IMR-90 (cell line): Measurements from ENCODE around the gene SERPINA4.

Experiments used
- BHLHE40 ChIP-seq: fragments of 150-350 bp; IDR thresholded peaks from 2 replicates; pipeline ENCODE4 v1.6.1; 2016; ENCODE audit warnings: mild to moderate bottlenecking, low read depth, low read length
- CEBPB ChIP-seq: IDR thresholded peaks from 2 replicates; pipeline ENCODE4 v1.6.1; 2012; ENCODE audit warnings: low read depth, low read length, improper control_type of control experiment
- MAFK ChIP-seq: IDR thresholded peaks from 2 replicates; pipeline ENCODE4 v1.6.1; 2012; ENCODE audit warnings: low read depth, low read length, improper control_type of control experiment
- MXI1 ChIP-seq: IDR thresholded peaks from 2 replicates; pipeline ENCODE4 v1.6.1; 2012; ENCODE audit warnings: low read depth, mild to moderate bottlenecking, low read length, moderate library complexity, borderline replicate concordance
- NFE2L2 ChIP-seq: fragments of 150-350 bp; IDR thresholded peaks from 2 replicates; pipeline ENCODE4 v1.6.1; 2016; ENCODE audit warnings: low read depth, mild to moderate bottlenecking, low read length
- POLR2A ChIP-seq: IDR thresholded peaks from 2 replicates; pipeline ENCODE4 v1.6.1; 2012; ENCODE audit warnings: mild to moderate bottlenecking, low read depth, low read length
- RAD21 ChIP-seq: IDR thresholded peaks from 2 replicates; pipeline ENCODE4 v1.6.1; 2012; ENCODE audit warnings: low read length, improper control_type of control experiment
- RCOR1 ChIP-seq: IDR thresholded peaks from 2 replicates; pipeline ENCODE4 v1.6.1; 2012; ENCODE audit warnings: mild to moderate bottlenecking, low read length, improper control_type of control experiment; ENCODE audit not compliant: insufficient replicate concordance
- TF ChIP-seq, protein P1 (sequence below): conservative IDR thresholded peaks from 2 replicates; pipeline ENCODE4 v1.5.1; 2012; ENCODE audit warnings: mild to moderate bottlenecking, low read depth, low read length, improper control_type of control experiment
- TF ChIP-seq, protein P2 (sequence below): fragments of 150-350 bp; IDR thresholded peaks from 2 replicates; pipeline ENCODE4 v1.6.1; 2016; ENCODE audit warnings: low read depth, mild to moderate bottlenecking, low read length, moderate library complexity, borderline replicate concordance
- TF ChIP-seq, protein P3 (sequence below): fragments of 150-350 bp; IDR thresholded peaks from 2 replicates; pipeline ENCODE4 v1.6.1; 2017; ENCODE audit warnings: mild to moderate bottlenecking, antibody characterized with exemption, low read length, low read depth

DNA sequence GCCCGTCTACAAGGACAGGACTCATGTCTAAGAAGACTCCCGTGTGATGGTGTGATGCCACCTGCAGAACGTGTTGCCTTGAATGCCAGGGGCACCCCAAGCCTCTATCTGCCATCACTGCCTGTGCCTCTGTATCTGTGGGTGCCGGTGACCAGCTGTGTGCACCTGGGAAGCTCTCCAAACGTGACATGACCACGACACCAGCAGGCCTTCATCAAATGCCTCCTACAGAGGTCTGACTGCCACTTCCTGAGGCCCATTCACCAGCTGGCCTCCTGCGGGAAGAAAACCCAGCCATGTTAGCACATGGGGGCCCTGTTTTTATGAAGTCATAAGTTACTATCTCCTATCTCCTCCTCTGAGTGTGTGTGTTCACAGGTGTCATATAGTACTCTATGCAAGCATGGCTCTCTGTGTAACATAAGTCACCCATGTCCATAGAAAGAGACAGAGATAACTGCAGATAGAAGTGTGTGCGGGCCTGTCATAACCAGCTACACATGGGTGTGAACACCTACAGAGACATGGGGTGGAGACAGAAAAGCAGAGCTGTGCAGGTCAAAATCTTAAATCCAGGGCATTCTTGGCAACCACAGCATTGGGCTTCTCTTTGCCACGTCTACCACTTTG is 18.3 kb upstream of the SERPINA4 start:
- TF ChIP-seq, protein P1, sequence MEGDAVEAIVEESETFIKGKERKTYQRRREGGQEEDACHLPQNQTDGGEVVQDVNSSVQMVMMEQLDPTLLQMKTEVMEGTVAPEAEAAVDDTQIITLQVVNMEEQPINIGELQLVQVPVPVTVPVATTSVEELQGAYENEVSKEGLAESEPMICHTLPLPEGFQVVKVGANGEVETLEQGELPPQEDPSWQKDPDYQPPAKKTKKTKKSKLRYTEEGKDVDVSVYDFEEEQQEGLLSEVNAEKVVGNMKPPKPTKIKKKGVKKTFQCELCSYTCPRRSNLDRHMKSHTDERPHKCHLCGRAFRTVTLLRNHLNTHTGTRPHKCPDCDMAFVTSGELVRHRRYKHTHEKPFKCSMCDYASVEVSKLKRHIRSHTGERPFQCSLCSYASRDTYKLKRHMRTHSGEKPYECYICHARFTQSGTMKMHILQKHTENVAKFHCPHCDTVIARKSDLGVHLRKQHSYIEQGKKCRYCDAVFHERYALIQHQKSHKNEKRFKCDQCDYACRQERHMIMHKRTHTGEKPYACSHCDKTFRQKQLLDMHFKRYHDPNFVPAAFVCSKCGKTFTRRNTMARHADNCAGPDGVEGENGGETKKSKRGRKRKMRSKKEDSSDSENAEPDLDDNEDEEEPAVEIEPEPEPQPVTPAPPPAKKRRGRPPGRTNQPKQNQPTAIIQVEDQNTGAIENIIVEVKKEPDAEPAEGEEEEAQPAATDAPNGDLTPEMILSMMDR, result no peak
- TF ChIP-seq POLR2A (no peak), MXI1 (no peak), BHLHE40 (no peak), RCOR1 (no peak), NFE2L2 (no peak), CEBPB (no peak), RAD21 (no peak), MAFK (no peak)
- TF ChIP-seq, protein P2, sequence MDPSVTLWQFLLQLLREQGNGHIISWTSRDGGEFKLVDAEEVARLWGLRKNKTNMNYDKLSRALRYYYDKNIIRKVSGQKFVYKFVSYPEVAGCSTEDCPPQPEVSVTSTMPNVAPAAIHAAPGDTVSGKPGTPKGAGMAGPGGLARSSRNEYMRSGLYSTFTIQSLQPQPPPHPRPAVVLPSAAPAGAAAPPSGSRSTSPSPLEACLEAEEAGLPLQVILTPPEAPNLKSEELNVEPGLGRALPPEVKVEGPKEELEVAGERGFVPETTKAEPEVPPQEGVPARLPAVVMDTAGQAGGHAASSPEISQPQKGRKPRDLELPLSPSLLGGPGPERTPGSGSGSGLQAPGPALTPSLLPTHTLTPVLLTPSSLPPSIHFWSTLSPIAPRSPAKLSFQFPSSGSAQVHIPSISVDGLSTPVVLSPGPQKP, result no peak
- TF ChIP-seq, protein P3, sequence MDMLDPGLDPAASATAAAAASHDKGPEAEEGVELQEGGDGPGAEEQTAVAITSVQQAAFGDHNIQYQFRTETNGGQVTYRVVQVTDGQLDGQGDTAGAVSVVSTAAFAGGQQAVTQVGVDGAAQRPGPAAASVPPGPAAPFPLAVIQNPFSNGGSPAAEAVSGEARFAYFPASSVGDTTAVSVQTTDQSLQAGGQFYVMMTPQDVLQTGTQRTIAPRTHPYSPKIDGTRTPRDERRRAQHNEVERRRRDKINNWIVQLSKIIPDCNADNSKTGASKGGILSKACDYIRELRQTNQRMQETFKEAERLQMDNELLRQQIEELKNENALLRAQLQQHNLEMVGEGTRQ, result no peak
